Stimulated activated CD8-positive, alpha-beta memory T cell treated with anti-CD3 and anti-CD28 coated beads, Interleukin-12 subunit alpha, Interleukin-12 subunit beta, amount 100 ng/mL, for 1 hour (primary cell): ENCODE measurements around the gene HMGN5.

ENCODE experiments used
- DNase-seq: peaks from one replicate; pipeline ENCODE4 v3.0.0-alpha.2; 2020; ENCODE audit warnings: low read depth

Gene HMGN5

GRCh38 chrX:81120258-81120935, 81.3 kb downstream of the HMGN5 start:
- DNase-seq = no peak

DNA sequence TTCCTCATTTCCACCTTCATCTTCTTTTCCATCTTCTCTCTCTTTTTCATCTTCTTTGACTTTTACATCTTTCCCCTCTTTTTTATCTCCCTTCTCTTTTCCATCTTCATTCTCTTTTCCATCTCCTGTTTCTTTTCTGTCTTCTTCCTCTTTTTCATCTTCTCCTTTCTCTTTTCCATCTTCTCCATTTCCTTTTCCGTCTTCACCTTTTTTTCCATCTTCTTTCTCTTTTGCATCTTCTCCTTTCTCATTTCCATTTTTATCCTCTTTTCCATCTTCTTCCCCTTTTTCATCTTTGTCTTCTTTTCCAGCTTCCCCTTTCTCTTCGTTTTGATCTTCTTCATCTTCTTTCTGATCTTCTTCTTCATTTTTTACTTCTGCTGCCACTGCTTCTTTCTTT, 87.0 kb downstream of the HMGN5 start:
- DNase-seq = no peak

DNA sequence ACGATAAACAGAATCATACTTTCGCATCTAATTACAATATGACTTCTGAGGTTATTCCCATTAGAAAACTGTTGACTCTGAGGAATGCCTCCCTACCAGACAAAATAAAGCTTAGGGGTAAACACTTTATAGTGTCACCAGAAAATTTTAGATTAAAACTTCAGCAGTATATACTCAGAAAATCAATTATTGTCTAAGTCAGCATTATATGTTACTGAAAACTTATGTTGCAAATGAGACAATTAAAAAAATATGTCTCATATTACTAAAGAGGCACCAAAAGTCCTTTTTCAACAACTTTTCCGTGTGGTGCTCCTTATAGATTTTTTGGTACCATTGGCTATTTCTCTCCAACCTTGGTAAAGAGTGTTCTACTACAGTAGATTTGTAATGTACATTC, 91.4 kb downstream of the HMGN5 start:
- no peak for DNase-seq

DNA sequence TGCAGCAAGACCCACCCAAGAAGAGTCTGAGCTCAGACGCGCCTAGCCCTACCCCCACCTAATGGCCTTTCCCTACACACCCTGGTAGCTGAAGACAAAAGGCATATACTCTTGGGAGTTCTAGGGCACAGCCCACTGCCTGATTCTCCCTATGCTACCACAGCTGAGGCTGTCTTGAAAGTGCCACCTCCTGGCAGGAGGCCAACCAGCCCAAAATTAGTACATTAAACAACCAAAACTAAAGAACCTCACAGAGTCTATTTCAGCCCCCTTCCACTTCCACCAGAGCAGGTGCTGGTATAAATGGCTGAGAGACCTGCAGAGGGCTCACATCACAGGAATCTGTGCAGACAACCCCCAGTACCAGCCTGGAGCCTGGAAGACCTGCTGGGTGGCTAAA, 119.1 kb downstream of the HMGN5 start:
- no peak for DNase-seq
